HG02623 (cell line): ENCODE data around the gene TICAM2.

Source experiments
- ATAC-seq: cut with Tn5 transposase; IDR thresholded peaks from one replicate; pipeline ENCODE4 v1.9.1; 2021; ENCODE audit warnings: moderate library complexity; ENCODE audit not compliant: unreplicated experiment

The TICAM2 gene

DNA sequence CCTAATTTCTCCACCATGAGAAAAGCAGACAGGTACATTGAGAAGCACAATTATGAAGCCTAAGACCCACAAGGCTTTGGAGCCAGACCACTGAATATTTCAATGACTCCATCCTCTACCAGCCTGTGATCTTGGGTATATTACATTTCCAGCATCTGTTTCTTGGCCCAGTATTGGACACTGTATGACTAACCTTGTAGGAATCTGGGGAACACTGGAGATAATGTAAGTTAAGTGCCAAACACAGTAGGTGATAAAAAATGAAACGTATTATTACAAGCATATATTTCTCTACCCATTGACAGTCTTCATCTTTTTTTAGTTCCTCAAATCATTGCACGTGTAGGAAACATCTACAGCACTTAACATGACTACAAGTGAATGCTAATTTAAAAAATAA lies 29.1 kb downstream of the TICAM2 start:
- ATAC-seq: no peak

DNA sequence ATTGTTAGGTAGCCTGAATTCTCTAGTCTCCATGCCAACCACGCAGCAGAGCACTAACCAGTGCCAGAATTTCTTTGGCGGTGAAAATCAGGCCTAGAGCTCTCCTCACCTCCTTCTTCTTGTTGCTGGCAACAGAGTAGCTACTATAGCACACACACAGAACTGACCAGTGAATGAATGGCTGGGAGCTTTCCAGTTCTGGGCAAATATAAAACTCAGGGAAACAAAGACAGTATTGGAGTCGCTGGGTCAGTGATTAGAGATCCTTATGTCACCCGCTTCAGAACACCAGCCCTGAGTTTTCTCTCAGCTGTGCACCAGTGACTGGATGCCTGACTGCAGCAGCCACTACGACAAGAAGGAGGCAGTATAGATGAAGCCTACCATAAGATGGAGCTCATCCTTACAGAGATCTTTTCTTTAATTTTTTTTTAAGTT lies 30.8 kb downstream of the TICAM2 start:
- no peak for ATAC-seq

DNA sequence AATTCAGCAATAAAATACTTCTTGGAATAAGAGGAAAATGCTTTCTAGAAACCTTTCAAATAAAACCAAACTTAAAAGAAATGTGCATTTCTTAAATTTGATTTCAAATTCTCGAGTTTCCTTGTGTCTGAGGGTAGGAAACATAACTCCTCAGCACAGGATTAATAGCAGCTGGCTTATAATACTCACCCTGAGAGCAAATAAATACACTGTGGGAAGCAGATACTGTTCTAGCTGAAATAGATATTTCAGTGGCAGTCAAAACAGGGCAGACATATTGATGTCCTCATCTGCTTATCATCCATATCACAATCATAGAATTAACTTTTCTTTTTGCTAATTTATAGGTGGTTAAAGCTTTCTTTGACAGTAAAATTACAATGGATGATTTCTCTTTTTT lies 33.6 kb downstream of the TICAM2 start:
- no peak for ATAC-seq

DNA sequence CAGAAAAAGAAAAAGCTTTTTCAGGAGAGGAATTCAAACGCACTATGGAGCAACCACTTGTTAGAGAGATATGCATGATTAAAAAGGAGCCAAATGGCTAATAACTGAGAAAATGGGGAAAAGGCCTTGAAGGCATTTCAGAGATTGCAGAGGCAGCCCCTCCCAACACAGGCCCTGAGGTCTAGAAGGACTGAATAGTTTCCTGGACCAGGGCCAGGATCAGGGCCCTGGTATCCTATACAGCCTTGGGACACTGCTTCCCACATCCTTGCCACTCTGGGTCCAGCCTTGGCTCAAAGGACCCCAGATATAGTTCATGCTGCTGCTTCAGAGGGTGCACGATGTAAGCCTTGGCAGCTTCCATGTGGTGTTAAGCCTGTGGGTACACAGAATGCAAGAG lies 37.0 kb downstream of the TICAM2 start:
- ATAC-seq: no peak

DNA sequence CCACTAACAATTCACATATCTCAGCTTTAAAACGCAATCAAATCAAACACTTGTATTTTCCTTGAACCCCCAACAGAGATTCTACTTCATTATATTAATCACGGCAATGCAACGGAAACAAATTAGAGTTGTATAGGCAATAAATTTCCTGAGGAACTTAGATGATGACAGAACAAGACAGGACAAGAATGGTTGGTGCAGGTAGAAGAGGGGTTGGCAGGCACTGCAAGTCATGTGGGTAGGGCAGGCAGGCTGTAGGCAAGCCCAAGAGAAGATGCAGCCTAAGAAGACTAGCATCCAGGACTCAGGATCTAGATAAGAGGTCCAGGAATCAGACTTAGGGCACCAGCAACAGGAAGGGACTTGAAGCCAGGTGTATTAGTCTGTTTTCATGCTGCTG lies 41.1 kb downstream of the TICAM2 start:
- no peak for ATAC-seq

DNA sequence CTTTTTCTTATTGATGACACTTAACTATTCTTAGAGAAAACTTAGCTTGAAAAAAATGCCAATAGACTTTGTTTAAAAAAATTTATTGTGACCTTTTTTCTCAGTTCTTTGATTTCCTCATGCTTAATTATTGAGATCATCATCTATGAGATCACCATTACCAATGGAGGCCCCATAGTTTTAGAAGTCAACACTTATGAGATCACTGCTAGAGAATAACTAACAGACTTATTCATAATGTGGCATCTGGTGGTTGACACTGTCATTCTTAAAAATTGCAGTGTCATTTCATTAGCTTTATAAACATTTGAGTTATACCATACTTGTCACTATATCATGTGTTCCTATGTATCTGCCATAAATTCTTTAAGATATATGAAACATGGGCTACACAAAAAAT lies 42.8 kb downstream of the TICAM2 start:
- no peak for ATAC-seq

DNA sequence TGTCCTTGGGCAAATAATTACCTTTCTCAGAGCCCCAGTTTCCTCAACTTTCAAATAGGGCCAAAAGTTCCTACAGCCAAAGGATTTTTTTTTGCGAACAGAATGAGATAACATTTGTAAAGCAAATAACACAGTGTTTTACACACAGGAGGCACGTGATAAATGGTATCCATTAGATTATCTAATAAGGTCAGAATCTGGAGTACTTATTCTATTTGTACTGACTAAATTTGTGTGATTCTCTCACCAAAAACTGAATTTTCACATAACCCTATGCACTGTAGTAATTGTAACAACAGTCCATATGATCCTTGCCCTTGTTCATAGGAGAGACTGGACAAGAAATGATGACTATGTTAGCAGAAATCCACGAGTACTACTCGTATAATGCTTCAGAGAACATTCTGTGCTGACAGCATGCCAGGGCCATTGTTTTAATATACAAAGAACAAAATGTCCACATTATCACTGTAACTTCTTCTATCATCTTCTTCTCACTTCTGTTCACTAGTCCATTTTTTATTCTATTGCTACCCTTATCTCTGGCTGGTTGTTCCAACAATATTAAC lies 43.8 kb downstream of the TICAM2 start:
- ATAC-seq: no peak

DNA sequence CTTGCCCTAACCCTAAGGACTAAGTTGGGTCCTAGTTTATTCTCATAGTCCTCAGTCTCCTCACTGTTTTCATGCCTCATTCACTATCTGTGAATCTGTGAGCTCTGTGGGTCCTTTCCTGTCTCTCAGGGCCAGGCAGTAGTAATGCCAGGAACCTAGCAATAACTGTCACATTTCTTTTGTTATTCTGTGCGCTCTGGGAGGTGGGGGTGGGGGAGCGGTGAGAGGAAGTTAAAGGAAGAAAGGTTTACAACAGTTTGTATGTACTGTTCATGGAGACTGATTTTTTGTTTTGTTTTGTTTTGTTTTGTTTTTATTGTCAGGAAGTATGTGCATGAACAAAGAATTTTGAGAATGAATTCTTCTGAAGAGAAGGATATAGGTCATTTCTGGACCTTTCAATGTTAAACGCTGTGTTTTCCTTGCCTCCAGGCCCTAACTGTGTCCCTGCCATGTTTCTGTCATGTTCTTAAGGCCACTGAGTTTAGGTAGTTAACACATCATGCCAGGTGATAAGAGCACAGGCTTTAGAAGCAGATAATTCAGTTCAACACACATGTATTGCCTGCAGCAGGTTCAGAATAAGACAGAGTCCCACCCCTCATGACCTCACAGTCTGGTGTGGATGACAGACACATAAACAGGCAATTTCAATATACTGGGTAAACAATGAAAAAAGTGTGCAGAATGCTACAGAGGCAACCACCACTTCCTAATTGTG lies 44.5 kb downstream of the TICAM2 start:
- no peak for ATAC-seq

DNA sequence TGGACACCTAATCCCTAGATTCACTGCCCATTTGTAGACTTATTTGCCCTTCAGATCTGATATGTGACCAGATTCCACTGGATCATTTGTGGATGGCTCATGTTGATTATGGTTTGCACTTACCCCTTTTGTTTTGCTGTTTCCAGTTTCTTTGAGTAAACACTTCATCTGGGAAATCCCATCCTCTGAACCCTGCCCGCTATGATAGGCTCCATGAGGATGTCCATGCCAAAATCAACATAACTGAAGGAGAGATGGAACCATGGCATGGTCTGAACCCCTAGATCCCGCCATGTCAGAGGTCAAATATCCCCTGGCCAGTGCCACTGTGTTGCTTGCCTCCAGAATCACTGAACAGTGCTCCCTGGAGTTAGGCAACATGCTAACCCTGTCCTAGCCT lies 46.0 kb downstream of the TICAM2 start:
- ATAC-seq: no peak

DNA sequence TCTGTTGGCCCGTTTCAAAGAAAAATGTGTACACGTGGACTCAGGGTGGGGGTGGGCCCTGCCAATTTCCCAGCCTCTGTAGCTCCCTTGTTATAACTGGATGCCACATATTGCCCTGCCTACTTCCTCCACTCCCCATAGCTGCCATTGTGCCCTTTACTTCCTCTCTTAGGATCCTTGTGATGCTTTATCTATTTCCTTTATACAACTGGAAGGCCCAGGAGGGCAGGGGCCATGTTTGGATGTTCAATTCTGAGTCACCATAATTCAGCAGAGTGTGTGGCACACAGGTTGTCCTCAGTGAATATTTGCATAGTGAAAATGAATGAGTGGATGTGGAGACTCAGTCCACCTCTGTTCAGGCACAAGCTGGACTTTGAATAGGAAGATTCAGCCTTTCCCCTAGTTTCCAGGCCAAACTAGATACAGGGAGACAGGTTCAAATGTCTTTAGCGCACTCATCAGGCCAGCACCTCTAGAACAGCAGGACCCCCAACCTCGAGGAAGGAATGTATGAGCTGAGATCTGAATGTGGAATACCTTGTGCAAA lies 47.1 kb downstream of the TICAM2 start:
- ATAC-seq: no peak

DNA sequence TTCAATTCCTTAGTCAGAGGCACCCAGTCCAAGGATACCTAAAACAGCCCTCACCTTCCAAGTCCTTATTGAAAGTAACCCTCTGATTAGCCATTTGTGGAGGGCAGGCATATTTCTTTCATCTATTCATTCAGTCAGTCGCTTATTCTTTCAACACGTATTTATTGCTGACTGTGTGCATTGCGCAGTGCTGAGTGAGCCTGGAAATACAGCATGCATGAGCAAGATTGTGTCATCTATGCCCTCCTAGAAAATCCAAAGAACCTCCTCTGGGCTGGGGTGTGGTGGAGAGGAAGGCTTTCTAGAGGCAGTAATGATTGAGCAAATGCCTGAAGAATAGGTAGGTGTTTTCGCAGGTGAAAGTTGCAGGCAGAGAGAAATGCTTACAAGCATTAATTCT lies 49.2 kb downstream of the TICAM2 start:
- ATAC-seq: no peak

DNA sequence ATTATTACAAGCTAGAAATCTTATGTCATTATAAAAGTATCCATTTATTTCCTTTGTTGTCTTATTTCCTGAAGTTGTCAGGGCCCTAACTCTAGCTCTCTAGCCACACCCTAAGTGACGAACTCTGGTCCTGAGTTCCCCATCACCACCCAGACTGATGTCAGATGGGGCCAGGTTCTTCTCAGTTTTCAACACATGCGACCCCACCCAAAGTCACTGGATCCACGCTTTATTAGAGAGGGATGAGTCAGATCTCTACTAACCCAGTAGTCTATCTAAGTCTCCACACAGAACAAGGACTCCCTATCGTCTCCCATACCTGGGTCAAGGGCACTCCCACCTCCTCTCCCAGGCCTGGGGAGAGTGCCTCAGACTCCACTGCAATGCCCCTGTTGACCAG lies 50.9 kb downstream of the TICAM2 start:
- ATAC-seq: no peak

DNA sequence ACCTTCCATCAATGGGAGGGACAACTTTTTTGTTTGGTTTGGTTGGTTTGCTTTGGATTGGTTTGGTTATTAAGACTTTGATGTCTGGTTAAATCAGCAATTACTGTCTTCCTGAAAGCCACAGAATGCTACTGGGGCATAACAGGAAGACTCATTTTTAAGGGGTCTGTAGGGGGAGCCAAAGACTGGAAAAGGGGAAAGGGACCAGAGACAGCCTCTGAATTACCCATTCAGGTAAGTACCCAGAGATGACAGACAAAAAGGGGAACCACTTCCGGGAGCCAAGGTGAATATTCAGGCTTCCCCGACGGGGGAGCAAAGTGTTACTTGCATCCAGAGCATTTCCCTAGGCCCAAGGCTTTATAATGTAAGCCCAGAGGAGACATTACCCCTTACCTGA lies 53.1 kb downstream of the TICAM2 start:
- no peak for ATAC-seq

DNA sequence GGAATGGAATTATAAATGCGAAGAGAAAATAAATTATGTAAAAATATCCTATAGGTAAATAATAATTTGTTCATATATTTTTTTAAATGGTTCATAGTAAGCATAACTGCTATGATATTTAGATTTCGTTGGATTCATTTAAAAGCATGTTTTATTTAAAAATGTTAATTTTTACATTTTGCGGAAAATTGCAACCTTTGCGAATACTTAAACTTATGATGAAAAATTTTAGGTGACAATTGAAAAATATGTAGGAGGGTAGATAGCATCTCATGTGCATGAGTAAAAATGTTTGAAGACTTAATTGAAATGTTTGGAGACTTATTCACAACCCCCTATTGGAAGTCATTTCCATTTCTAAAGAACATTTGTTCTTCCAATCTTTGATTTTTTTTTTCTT lies 53.6 kb downstream of the TICAM2 start:
- ATAC-seq: no peak

DNA sequence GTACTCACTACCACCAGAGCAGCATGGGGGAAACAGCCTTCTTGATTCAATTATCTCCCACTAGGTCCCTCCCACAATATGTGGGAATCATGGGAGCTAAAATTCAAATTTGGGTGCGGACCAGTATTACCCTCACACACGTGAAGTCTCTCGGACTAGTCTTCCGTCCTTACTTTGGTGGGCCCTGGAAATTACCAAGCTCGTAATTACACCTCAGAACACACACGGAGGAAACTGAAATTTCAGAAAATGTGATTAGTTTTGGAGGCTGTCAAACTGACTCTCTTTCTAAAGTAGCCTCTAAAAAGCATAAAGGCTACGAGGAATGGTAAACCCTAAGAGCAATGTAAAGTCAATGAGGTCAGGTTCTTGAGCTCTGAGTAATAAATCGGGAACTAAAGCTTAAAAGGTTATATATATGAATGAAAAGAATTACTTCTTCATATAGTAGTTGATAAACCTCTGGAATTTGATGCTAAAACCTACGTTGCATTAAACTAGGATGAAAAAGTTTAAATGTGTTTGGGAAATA lies 56.9 kb downstream of the TICAM2 start:
- no peak for ATAC-seq

DNA sequence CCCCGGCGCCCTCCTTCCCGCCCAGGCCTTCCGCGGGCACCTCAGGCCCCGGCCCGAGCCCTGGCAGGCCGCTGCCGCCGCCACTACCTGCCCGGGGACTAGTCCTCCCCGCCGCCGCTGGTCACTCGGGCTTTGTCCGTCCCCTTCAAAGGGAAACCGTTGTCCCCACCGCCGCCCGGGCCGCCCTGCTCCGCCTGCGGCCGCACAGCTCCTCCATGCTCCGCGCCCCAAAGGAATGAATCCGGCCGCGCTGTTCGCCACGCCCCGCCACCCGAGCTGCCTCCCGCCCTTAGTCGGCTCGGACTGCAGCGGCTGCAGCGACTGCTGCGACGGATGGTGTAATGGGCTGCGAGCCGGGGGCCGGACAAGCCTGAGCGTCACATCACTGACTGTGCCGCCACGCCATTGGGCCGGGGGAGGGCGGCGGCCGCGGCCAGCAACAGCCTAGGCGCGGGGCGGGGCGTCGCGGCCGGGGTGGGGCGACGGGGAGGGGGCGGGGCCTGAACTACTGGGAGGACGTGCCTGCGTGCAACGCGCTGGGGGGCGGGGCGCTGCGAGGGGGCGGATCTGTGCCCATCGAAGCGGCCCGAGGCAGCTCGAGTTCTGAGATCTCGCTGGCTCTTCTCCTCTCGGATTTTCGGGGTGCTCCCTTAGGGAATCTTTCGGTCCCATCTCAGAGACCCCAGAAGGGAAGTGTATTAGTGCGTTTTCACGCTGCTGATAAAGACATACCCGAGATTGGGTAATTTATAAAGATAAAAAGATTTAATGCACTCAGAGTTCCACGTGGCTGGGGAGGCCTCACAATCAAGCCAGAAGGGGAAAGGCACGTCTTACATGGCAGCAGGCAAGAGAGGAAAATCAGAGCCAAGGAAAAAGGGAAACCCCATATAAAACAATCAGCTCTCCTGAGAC lies 57.6 kb downstream of the TICAM2 start, which contains the start of gene FEM1C:
Gene FEM1C (minus strand): TSS at position 340 of the 915 bp plus-strand sequence. CDS start 1,282 bp downstream, outside the sequence.
- peak; percentile 95 for ATAC-seq

DNA sequence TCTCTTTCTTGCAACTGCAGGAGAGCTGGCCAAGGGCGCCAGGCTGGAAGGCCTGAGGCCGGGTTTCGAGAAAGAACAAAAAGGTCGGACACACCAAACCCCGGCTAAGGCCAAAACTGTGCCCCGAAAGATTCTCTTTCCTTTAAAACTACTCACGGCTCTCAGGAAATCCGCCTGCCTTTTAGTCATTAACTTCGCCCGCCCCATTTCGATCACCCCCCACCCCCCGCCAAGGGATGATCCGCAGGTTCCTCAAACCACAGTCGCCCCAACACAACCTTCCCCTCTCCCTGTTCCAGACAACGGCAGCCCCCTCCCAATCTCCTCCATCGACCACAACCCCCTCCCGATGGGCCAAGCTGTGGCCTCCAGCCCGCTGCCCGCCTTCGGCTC lies 58.2 kb downstream of the TICAM2 start:
- peak; percentile 8 for ATAC-seq

DNA sequence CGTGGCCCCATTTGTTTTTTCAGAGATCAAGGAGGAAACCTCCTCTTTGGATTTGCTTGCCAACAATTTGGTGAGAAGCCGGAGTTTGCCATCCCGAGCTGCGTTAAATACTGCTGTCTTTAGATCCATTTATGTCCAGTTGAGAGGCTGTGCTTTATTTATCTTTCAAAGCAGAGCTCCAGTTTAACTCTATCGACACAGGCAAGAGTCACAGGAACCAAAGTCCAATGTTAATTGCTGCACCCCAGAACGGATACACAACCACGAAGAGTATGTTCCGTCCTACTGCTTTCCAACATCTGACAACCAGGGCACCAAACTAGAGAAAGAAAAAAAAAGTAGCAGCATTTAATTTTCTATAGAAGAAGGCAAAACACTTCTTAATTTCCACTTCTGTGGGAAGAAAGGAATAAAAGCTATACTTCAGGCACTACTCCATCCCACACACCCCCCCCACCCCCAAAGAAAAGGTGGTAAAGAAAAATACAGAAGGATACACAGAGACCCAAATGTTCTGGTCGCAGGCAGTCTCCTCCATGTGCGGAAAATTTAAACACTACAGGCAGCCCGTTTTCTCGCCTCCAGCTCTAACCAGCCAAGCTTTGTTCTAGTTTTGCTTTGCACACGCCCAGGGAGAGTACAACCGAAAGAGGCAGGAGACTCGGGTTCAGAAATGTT lies 58.8 kb downstream of the TICAM2 start:
- peak; percentile 25 for ATAC-seq

DNA sequence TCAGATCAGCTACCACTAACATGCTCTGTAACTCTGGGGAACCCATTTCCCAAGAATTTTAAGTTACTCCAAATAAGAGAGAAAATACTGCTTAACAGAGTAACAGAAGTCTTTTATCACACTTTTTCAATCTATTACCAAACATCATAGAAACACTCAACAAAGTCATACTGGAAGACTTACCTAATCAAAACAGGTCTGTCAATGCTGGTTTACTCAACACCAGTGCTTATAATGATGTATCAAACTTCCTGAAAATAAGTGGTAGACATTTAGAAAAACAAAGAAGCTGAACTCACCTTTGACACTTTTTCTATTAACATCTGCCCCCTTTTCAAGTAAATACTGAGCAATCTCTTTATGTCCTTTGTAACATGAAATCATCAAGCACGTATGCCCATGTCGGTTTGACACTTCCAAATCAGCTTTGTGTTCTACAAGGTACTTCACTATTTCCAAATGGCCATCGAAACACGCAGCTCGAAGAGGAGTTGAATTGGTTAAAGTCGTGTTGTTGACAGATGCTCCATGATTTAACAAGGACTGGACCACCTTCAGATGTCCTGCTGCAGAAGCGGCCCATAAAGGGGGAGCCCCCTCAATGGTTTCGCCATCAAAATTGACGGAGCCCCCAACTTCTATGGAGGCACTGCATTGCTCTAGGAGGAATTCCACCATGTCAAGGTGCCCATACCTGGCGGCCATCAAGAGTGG lies 59.5 kb downstream of the TICAM2 start:
- ATAC-seq: no peak

DNA sequence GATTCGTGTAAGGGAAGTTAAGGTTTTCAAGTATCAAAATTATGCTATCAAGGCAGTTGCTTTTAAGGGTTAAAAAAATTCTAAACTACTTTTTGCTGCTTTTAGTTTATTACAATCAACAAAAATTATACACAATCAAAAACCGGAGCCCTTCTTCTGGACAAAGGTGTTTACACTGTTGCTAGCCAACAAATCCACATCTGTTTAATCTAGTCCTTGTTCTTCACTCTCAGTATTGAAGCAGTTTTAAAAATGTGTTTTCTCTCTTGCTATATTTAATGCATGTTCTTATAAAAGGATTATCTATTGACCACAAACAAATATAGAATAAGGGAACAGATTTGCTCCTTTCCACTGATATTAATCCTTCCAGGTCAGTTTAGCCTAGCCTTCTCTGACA lies 60.2 kb downstream of the TICAM2 start:
- ATAC-seq: no peak
